ENCODE results near the gene RASAL2. TPM values are rescaled to one million over a fixed set of nuclear protein-coding genes. Genes with fewer than 3 reads are reported as not detected.

RASAL2 gene
- total and polyA plus RNA-seq, 2 donors (not counting 1 experiment from before 2014, with no cell fraction given) = 0.12 TPM; not detected in 1

DNA sequence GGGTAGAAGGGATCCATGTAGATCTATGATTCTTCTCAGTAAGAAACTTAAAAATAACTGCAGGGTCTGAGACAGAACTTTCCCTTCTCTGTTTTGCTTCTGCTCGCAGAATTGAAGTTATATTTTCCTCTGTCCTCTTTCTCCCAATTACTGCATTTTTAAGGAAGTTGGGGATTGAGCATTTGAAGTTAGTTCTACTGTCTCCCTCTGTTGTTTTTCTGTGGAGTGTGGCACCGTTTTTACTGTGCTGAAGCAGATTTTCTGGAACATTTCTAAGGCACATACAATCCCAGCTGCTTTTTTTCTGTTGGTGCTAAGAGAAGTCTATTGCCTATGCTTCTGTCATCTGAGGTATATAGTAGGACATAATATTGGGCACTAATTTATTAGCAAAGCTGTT lies 43.3 kb downstream of the RASAL2 start:
- ATAC-seq (ENCODE audit: low read depth) (no peak), DNase-seq (no peak)
- H3K27ac ChIP-seq (ENCODE audit: low read length in 2 of 2) = no peak overlapping the region
- no peak overlapping the region for H3K4me2 ChIP-seq (replicated peaks; ENCODE audit: low read depth, low read length, poor library complexity, severe bottlenecking)
- H3K79me2 ChIP-seq (ENCODE audit: control insufficient read depth, insufficient read depth, low read length) = no peaks in the 10 kb centered on the region
- intact Hi-C loops (cut with micrococcal nuclease) = no loop called here
- H2AFZ ChIP-seq (ENCODE audit: insufficient read depth, low read depth, low read length, poor library complexity, severe bottlenecking) = no peak overlapping the region
- no peak overlapping the region for H3K4me3 ChIP-seq (ENCODE audit: control extremely low read depth in 1 of 5, extremely low read depth in 1 of 5, insufficient read depth in 1 of 5, low read depth in 2 of 5, low read length in 4 of 5)
- no peaks in the 10 kb centered on the region for H3K4me1 ChIP-seq (ENCODE audit: control insufficient read depth in 2 of 2, insufficient read depth in 2 of 2, low read length in 2 of 2)
- POLR2A ChIA-PET = no interaction called here
- no peaks in the 10 kb centered on the region for H3K27me3 ChIP-seq (replicated peaks in 1 of 4; ENCODE audit: control extremely low read depth in 1 of 4, control insufficient read depth in 3 of 4, insufficient read depth in 4 of 4, low read length in 3 of 4)
- WGBS (ENCODE audit: insufficient coverage) = no CpG with 5 or more reads among the region's 2 CpGs
- no peaks in the 10 kb centered on the region for H4K20me1 ChIP-seq (ENCODE audit: control insufficient read depth, insufficient read depth, low read length, poor library complexity, severe bottlenecking)
- no peaks in the 10 kb centered on the region for H3K36me3 ChIP-seq (replicated peaks in 1 of 2; ENCODE audit: control extremely low read depth in 1 of 2, control insufficient read depth in 1 of 2, extremely low read depth in 1 of 2, insufficient read depth in 2 of 2, low read length in 1 of 2)
- TF ChIP-seq EZH2 (IDR thresholded peaks at IDR 0.05; ENCODE audit: borderline replicate concordance, insufficient read depth, low read depth, low read length, poor library complexity, severe bottlenecking) = no peak
- TF ChIP-seq, protein P1, sequence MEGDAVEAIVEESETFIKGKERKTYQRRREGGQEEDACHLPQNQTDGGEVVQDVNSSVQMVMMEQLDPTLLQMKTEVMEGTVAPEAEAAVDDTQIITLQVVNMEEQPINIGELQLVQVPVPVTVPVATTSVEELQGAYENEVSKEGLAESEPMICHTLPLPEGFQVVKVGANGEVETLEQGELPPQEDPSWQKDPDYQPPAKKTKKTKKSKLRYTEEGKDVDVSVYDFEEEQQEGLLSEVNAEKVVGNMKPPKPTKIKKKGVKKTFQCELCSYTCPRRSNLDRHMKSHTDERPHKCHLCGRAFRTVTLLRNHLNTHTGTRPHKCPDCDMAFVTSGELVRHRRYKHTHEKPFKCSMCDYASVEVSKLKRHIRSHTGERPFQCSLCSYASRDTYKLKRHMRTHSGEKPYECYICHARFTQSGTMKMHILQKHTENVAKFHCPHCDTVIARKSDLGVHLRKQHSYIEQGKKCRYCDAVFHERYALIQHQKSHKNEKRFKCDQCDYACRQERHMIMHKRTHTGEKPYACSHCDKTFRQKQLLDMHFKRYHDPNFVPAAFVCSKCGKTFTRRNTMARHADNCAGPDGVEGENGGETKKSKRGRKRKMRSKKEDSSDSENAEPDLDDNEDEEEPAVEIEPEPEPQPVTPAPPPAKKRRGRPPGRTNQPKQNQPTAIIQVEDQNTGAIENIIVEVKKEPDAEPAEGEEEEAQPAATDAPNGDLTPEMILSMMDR (IDR thresholded peaks at IDR 0.05) = no peak
- no peaks in the 10 kb centered on the region for H3K9me3 Mint-ChIP-seq (ENCODE audit: insufficient read depth)
- H3K4me3 Mint-ChIP-seq = no peak overlapping the region
- CTCF ChIA-PET = no interaction called here
- no peak overlapping the region for H3K9ac ChIP-seq (ENCODE audit: low read length)
- no peaks in the 10 kb centered on the region for H3K4me1 Mint-ChIP-seq
- H3K9me3 ChIP-seq (ENCODE audit: control extremely low read depth in 1 of 3, control insufficient read depth in 2 of 3, insufficient read depth in 1 of 3, low read length in 2 of 3) = no peaks in the 10 kb centered on the region
- H3K27ac Mint-ChIP-seq = no peak overlapping the region
- H3K27me3 Mint-ChIP-seq = peaks cover 18% of the 10 kb centered on the region

GRCh38 chr1:178142806-178143205 lies 48.9 kb downstream of the RASAL2 start:
- intact Hi-C loops (cut with micrococcal nuclease) = no loop called here

More at GRCh38 chr1:178142806-178143205, 48.9 kb downstream of the RASAL2 start:
- Histone ChIP-seq H3K9ac (ENCODE audit: low read length) (no peak overlapping the region), H3K4me2 (replicated peaks; ENCODE audit: low read depth, low read length, poor library complexity, severe bottlenecking) (no peak overlapping the region), H3K9me3 (ENCODE audit: control extremely low read depth in 1 of 3, control insufficient read depth in 2 of 3, insufficient read depth in 1 of 3, low read length in 2 of 3) (no peaks in the 10 kb centered on the region), H3K79me2 (ENCODE audit: control insufficient read depth, insufficient read depth, low read length) (no peaks in the 10 kb centered on the region), H3K36me3 (replicated peaks in 1 of 2; ENCODE audit: control extremely low read depth in 1 of 2, control insufficient read depth in 1 of 2, extremely low read depth in 1 of 2, insufficient read depth in 2 of 2, low read length in 1 of 2) (no peaks in the 10 kb centered on the region), H3K4me3 (ENCODE audit: control extremely low read depth in 1 of 5, extremely low read depth in 1 of 5, insufficient read depth in 1 of 5, low read depth in 2 of 5, low read length in 4 of 5) (no peak overlapping the region), H4K20me1 (ENCODE audit: control insufficient read depth, insufficient read depth, low read length, poor library complexity, severe bottlenecking) (no peaks in the 10 kb centered on the region), H3K27me3 (replicated peaks in 1 of 4; ENCODE audit: control extremely low read depth in 1 of 4, control insufficient read depth in 3 of 4, insufficient read depth in 4 of 4, low read length in 3 of 4) (no peaks in the 10 kb centered on the region), H3K4me1 (ENCODE audit: control insufficient read depth in 2 of 2, insufficient read depth in 2 of 2, low read length in 2 of 2) (no peaks in the 10 kb centered on the region), H2AFZ (ENCODE audit: insufficient read depth, low read depth, low read length, poor library complexity, severe bottlenecking) (no peak overlapping the region), H3K27ac (ENCODE audit: low read length in 2 of 2) (no peak overlapping the region)
- H3K9me3 Mint-ChIP-seq (ENCODE audit: insufficient read depth) = no peaks in the 10 kb centered on the region
- POLR2A ChIA-PET = no interaction called here
- 100% methylated on average over 1 of the region's 4 CpGs for WGBS (ENCODE audit: insufficient coverage)
- peaks cover 1% of the 10 kb centered on the region for H3K4me1 Mint-ChIP-seq
- H3K4me3 Mint-ChIP-seq = no peak overlapping the region
- peaks cover 14% of the 10 kb centered on the region for H3K27me3 Mint-ChIP-seq
- ATAC-seq (ENCODE audit: low read depth) (no peak), DNase-seq (no peak)
- CTCF ChIA-PET = no interaction called here
- H3K27ac Mint-ChIP-seq = no peak overlapping the region
- TF ChIP-seq EZH2 (IDR thresholded peaks at IDR 0.05; ENCODE audit: borderline replicate concordance, insufficient read depth, low read depth, low read length, poor library complexity, severe bottlenecking) = no peak
- TF ChIP-seq, protein P1 (IDR thresholded peaks at IDR 0.05) = no peak
